ENCODE data around the gene LRCH1.

- TF ChIP-seq POLR2A (IDR thresholded peaks at IDR 0.05; ENCODE audit: low read depth, low read length), result no peak
- TF ChIP-seq, protein P1, sequence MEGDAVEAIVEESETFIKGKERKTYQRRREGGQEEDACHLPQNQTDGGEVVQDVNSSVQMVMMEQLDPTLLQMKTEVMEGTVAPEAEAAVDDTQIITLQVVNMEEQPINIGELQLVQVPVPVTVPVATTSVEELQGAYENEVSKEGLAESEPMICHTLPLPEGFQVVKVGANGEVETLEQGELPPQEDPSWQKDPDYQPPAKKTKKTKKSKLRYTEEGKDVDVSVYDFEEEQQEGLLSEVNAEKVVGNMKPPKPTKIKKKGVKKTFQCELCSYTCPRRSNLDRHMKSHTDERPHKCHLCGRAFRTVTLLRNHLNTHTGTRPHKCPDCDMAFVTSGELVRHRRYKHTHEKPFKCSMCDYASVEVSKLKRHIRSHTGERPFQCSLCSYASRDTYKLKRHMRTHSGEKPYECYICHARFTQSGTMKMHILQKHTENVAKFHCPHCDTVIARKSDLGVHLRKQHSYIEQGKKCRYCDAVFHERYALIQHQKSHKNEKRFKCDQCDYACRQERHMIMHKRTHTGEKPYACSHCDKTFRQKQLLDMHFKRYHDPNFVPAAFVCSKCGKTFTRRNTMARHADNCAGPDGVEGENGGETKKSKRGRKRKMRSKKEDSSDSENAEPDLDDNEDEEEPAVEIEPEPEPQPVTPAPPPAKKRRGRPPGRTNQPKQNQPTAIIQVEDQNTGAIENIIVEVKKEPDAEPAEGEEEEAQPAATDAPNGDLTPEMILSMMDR (conservative IDR thresholded peaks at IDR 0.05; ENCODE audit: low read depth, low read length), result no peak
- TF ChIP-seq RFX5 (IDR thresholded peaks at IDR 0.05; ENCODE audit: low read depth, low read length), result no peak
- TF ChIP-seq RCOR1 (IDR thresholded peaks at IDR 0.05; ENCODE audit: insufficient replicate concordance, low read length), result no peak
- no peak for TF ChIP-seq BHLHE40 (IDR thresholded peaks at IDR 0.05; ENCODE audit: low read depth, low read length)
- TF ChIP-seq RAD21 (IDR thresholded peaks at IDR 0.05; ENCODE audit: low read length), result no peak
- no peak for TF ChIP-seq USF2 (IDR thresholded peaks at IDR 0.05; ENCODE audit: low read depth, low read length)
These were observed 8.3 kb downstream of the LRCH1 start for GRCh38 chr13:46561286-46561685.
